GM21360 (cell line): ENCODE data around the gene SMG1.
"Not testable (repeated sequence)": the region's sequence is repeated elsewhere in the genome, so short reads cannot be mapped to it uniquely, and the experiment has no call there.

Source experiments
- ATAC-seq: cut with Tn5 transposase; IDR thresholded peaks from one replicate; pipeline ENCODE4 v1.9.1; 2021; ENCODE audit warnings: mild to moderate bottlenecking, moderate library complexity; ENCODE audit not compliant: unreplicated experiment

SMG1 gene

DNA sequence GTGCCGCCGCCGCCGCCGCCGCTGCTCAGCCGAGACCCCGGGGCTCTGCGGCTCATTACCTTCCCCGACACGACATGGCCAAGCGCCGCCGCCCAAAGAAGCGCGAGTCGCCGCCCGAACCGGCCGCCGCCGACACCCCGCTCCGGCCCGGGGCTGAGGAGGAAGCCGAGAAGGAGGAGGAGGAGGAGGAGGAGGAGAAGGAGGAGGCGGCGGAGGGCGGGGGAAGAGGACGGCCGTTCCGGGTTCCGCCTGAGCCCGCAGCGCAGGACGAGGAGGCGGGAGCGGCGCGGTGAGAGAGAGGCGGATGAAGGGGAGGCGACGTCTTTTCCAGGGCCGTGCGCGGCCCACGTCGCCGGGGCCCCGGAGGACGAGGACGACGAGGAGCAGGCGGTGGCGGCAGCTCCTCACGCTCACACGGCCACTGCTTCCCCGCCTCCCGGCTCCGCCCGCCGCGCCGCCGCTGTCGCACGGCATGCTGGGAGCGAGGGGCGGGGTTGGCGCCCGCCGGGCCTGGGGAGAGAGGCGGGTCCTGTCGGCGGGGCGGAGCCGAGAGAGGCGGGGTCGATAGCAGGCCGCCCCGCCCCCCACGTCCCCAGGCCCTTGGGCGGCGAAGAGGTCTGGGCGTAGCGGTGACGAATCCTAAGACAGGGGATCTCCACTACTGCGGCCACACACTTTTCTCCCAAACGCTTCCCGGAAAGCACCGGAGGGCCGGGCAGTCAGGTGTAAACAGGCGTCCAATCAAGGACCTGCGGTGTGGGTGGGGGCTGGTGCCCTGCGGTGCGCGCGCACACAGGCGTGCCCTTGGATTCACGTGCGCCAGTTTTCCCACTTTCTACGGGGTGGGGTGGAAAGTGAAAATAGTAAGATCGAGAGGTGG is at the start of gene SMG1:
Gene SMG1 (minus strand): TSS at position 423 of the 880 bp plus-strand sequence. CDS start 367 bp downstream, at position 56.
- ATAC-seq = peak; percentile 87

- no peak for ATAC-seq
These were observed 48.9 kb upstream of the SMG1 start for GRCh38 chr16:18975109-18975508.

DNA sequence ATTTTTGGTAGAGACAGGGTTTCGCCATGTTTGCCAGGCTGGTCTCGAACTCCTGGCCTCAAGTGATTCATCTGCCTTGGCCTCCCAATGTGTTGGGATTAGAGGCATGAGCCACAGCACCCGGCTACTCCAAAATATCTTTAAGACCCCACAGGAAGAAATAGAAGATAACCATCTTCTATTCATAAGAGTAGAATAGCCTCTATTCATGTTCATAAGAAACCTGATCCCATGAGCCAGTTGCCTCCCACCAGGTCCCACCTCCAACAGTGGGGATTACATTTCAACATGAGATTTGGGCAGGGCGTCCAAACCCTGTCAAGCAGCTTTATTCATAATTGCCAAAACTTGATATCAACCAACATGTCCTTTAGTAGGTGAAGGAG is 43.6 kb upstream of the SMG1 start:
- no peak for ATAC-seq

GRCh38 chr16:18969050-18969854 is 43.0 kb upstream of the SMG1 start:
- no peak for ATAC-seq

DNA sequence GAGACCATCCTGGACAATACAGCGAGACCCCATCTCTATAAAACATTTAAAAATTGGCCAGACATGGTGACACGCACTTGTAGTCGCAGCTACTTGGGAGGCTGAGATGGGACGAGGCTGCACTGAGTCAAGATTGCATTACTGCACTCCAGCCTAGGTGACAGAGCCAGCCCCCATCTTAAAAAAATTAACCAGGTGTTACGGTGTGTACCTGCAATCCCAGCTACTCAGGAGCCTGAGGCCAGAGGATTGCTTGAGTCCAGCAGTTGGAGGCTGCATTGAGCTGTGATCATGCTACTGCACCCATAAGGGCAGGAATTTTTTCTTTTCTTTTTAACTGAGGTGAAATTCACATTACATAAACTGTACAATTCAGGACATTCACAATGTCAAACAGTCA is 40.6 kb upstream of the SMG1 start:
- ATAC-seq = no peak

GRCh38 chr16:18965555-18965954 is 39.3 kb upstream of the SMG1 start:
- no peak for ATAC-seq

GRCh38 chr16:18959031-18959505 is 32.9 kb upstream of the SMG1 start:
- no peak for ATAC-seq

GRCh38 chr16:18958621-18959029 is 32.4 kb upstream of the SMG1 start:
- ATAC-seq = no peak

GRCh38 chr16:18956658-18957241 is 30.5 kb upstream of the SMG1 start:
- not testable (repeated sequence) for ATAC-seq

- not testable (repeated sequence) for ATAC-seq
These were observed 29.8 kb upstream of the SMG1 start for GRCh38 chr16:18955874-18956580.

DNA sequence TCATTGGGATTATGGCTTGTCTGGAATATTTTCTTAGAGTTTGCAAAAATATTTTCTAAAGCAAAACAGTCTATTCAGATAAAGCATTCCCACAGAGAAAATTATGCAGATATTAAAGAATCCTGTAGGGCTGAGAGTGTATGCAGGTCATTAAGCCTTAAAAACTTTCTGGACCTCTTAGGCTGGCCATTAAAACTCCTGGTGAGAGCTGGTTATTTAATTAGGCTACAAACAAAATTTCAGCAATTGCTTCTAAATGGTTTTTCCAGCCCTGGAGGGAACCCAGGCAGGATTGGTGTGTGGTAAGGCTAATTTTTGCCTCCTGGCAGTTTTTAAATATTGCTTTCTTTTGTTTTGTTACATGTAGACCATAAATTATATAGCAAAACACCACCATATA is 27.3 kb upstream of the SMG1 start:
- no peak for ATAC-seq

DNA sequence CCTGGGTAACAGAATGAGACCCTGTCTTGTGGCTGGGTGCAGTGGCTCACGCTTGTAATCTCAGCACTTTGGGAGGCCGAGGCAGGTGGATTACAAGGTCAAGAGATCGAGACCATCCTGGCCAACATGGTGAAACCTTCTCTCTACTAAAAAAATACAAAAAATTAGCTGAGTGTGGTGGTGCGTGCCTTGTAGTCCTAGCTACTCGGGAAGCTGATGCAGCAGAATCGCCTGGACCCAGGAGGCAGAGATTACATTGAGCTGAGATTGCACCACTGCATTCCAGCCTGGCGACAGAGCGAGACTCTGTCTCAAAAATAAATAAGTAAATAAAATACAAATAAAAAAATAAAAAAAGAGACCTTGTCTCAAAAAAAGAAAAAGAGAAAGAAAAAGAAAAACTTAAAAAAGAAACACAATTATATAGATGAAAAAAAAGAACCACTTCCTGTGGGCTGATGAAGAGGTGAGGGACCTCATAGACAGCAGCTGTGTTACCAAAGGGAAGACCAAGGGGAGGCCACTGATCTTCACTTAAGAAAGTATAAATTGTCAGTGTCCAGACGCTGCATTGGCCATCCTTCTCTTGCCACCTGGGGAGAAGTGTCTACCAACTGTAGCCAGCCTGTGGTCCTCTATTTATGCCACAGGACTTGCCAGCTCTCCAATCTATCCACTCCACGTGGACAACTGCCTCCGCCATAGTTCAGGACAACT is 24.4 kb upstream of the SMG1 start:
- ATAC-seq = no peak

GRCh38 chr16:18948372-18949020 is 22.3 kb upstream of the SMG1 start:
- ATAC-seq = no peak

DNA sequence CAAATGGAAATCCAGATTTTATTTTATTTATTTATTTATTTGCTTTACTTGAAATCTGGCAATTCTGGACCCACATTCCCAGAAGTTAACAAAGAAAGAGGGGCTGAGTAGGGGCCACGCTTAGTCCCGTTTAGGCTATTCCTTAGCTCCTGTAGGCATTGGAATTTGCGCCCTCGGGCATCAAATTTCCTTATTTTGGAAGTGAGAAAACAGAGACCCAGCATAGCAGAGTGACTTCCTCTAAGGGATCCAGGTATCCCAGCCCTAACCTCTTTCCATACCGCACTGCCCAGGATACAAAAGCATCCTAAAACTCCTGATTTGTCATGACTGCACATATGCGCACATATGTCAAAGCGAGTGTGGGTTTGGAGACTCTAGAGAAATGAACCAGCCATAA is 19.0 kb upstream of the SMG1 start:
- ATAC-seq = no peak

- no peak for ATAC-seq
These were observed 17.2 kb upstream of the SMG1 start for GRCh38 chr16:18943414-18943813.

GRCh38 chr16:18942061-18942460 is 15.9 kb upstream of the SMG1 start:
- ATAC-seq = no peak

DNA sequence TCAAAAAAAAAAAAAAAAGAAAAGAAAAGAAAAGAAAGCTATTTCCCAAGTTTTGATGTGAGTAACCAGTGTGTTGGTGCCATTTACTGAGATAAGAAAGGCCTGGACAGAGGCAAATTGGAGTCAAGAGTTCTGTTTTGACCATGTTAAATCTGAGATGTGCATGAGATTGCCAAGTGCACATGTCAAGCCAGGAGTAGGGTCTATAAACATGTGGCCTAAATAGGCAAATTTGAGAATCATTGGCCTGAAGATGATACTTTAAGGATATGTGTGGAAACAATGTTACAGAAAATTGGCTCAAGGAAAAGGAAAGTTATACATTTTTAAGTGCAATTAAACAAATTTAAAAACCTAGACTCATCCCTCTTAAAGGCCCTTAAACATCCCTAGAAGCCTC is 15.3 kb upstream of the SMG1 start:
- ATAC-seq = no peak

DNA sequence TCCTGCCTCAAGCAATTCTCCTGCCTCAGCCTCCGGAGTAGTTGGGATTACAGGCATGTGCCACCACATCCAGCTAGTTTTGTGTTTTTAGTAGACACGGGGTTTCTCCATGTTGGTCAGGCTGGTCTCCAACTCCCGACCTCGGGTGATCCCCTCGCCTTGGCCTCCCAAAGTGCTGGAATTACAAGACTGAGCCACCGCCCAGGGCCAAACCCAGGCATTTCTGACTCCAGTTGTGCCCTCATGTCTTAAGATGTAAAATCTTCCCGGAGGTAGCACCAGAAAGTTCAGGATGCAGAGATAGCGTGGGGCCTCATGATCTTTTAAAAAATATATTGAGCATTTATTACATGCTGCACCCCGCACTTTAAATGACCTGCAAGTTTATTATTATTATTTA is 12.8 kb upstream of the SMG1 start:
- no peak for ATAC-seq

DNA sequence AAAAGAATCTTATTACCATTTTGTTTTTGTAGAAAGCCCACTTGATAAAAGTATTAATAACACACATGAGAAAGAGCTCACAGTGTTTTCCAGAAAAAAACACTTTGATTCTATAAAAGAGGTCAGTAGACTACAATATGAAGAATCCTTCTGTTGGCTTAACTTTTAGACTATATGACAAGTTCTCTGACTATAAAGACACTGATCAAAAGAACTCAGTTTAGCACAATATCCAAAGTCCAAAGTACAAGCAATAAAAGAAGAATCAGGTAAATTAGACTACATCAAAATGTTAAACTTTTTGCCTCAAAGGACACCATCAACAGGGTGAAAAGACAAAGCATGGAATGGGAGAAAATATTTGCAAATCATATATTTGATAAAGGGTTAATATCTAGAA is 11.2 kb upstream of the SMG1 start:
- no peak for ATAC-seq
